Common myeloid progenitor, CD34-positive (primary cell): Measurements from ENCODE around the gene RBBP8NL.

ENCODE experiments used
- CTCF ChIA-PET: fragments of 350-600 bp; sonication (Branson Sonifier 250); formaldehyde crosslinking; loops from one replicate; lab custom pipeline; 2021; ENCODE audit warnings: antibody characterized with exemption; lab: Charles Lee
- POLR2A ChIA-PET: fragments of 350-600 bp; sonication (Branson Sonifier 250); formaldehyde crosslinking; loops from one replicate; lab custom pipeline; 2021; ENCODE audit warnings: antibody characterized with exemption; lab: Charles Lee
- DNase-seq, 3 donors: peaks; one replicate each; pipeline versions ENCODE4 v3.0.0 to v3.0.0-alpha.2; 2013
- H3K27ac ChIP-seq, 2 experiments: 1 replicate in 1 of 2; 2 replicates in 1 of 2; pipeline ENCODE4 v1.7.0; 2013; ENCODE audit warnings: inconsistent platforms in 2 of 2, low read length in 2 of 2, mild to moderate bottlenecking in 2 of 2, low read depth in 1 of 2, moderate library complexity in 1 of 2; ENCODE audit not compliant: severe bottlenecking in 2 of 2, insufficient read depth in 1 of 2, poor library complexity in 1 of 2
- H3K27me3 ChIP-seq, 5 experiments: replicated peaks in 2 of 5; 1 replicate in 3 of 5; 2 replicates in 2 of 5; pipeline versions ENCODE4 v1.6.1 to v1.7.0; 2013; ENCODE audit warnings: low read length in 4 of 5, mild to moderate bottlenecking in 2 of 5, moderate library complexity in 2 of 5, inconsistent platforms in 1 of 5; ENCODE audit not compliant: insufficient read depth in 5 of 5, control insufficient read depth in 4 of 5
- H3K36me3 ChIP-seq, 4 experiments: 1 replicate in 2 of 4; 2 replicates in 2 of 4; pipeline versions ENCODE4 v1.6.1 to v1.7.0; 2013; ENCODE audit warnings: low read length in 3 of 4, control low read depth in 1 of 4, mild to moderate bottlenecking in 1 of 4; ENCODE audit not compliant: control insufficient read depth in 4 of 4, insufficient read depth in 4 of 4
- H3K4me1 ChIP-seq, 4 experiments: 1 replicate in 3 of 4; 2 replicates in 1 of 4; pipeline versions ENCODE4 v1.6.1 to v1.7.1; 2013; ENCODE audit warnings: low read length in 3 of 4, mild to moderate bottlenecking in 3 of 4, control low read depth in 1 of 4, inconsistent platforms in 1 of 4, moderate library complexity in 1 of 4; ENCODE audit not compliant: control insufficient read depth in 4 of 4, insufficient read depth in 4 of 4; ENCODE audit errors: control extremely low read depth in 1 of 4
- H3K4me3 ChIP-seq, 7 experiments: 1 replicate in 4 of 7; 2 replicates in 3 of 7; pipeline versions ENCODE4 v1.5.1 to v1.7.0; 2013; ENCODE audit warnings: mild to moderate bottlenecking in 7 of 7, low read length in 6 of 7, moderate library complexity in 6 of 7, inconsistent platforms in 2 of 7, low read depth in 2 of 7, control low read depth in 1 of 7; ENCODE audit not compliant: insufficient read depth in 4 of 7, control insufficient read depth in 1 of 7; ENCODE audit errors: extremely low read depth in 1 of 7
- H3K9me3 ChIP-seq, 5 experiments: 1 replicate in 4 of 5; 2 replicates in 1 of 5; pipeline versions ENCODE4 v1.6.1 to v1.7.1; 2013; ENCODE audit warnings: low read length in 4 of 5, mild to moderate bottlenecking in 2 of 5, inconsistent platforms in 1 of 5, low read depth in 1 of 5, moderate library complexity in 1 of 5; ENCODE audit not compliant: control insufficient read depth in 4 of 5, insufficient read depth in 2 of 5; ENCODE audit errors: control extremely low read depth in 1 of 5
- WGBS: methylation state at CpG from one replicate; pipeline ENCODE4 v1.1.5; 2013; ENCODE audit not compliant: insufficient coverage; 5-methylcytosine and 5-hydroxymethylcytosine counted together

Gene RBBP8NL

GRCh38 chr20:62466806-62467537 lies 39.6 kb upstream of the RBBP8NL start:
- no peaks in the 10 kb centered on the region for H3K9me3 ChIP-seq
- ChIA-PET POLR2A (no interaction called here), CTCF (no interaction called here)
- 92% methylated on average over 15 of the region's 19 CpGs for whole genome bisulfite sequencing
- H3K27ac ChIP-seq = no peak overlapping the region
- H3K27me3 ChIP-seq = peaks cover 0 to 33% (median 14%) of the 10 kb centered on the region in 5 experiments
- H3K4me3 ChIP-seq = no peak overlapping the region
- DNase-seq = no peak
- H3K4me1 ChIP-seq = no peaks in the 10 kb centered on the region
- H3K36me3 ChIP-seq = no peaks in the 10 kb centered on the region

GRCh38 chr20:62466072-62466760 lies 38.9 kb upstream of the RBBP8NL start:
- H3K36me3 ChIP-seq = no peaks in the 10 kb centered on the region
- no peak overlapping the region for H3K4me3 ChIP-seq
- 91% methylated on average over 39 of the region's 48 CpGs for WGBS
- H3K9me3 ChIP-seq = no peaks in the 10 kb centered on the region
- no peaks in the 10 kb centered on the region for H3K4me1 ChIP-seq
- CTCF ChIA-PET = no interaction called here
- peaks cover 0 to 31% (median 17%) of the 10 kb centered on the region in 5 experiments for H3K27me3 ChIP-seq
- no peak overlapping the region for H3K27ac ChIP-seq
- POLR2A ChIA-PET = no interaction called here
- no peak for DNase-seq

- Histone ChIP-seq H3K9me3 (no peaks in the 10 kb centered on the region), H3K4me3 (no peak overlapping the region), H3K4me1 (no peaks in the 10 kb centered on the region), H3K27me3 (peaks cover 0 to 23% (median 11%) of the 10 kb centered on the region in 5 experiments), H3K36me3 (no peaks in the 10 kb centered on the region), H3K27ac (no peak overlapping the region)
- ChIA-PET CTCF (no interaction called here), POLR2A (no interaction called here)
- 92% methylated on average over 9 of the region's 10 CpGs for WGBS
- DNase-seq = no peak
These were observed 37.7 kb upstream of the RBBP8NL start for GRCh38 chr20:62464990-62465389.

GRCh38 chr20:62464425-62464770 lies 37.1 kb upstream of the RBBP8NL start:
- no peaks in the 10 kb centered on the region for H3K4me1 ChIP-seq
- no peaks in the 10 kb centered on the region for H3K9me3 ChIP-seq
- H3K36me3 ChIP-seq = no peaks in the 10 kb centered on the region
- 95% methylated on average over 9 of the region's 10 CpGs for WGBS
- H3K27me3 ChIP-seq = peaks cover 0 to 19% (median 11%) of the 10 kb centered on the region in 5 experiments
- no peak for DNase-seq
- no peak overlapping the region for H3K4me3 ChIP-seq
- ChIA-PET POLR2A (no interaction called here), CTCF (no interaction called here)
- H3K27ac ChIP-seq = no peak overlapping the region

- H3K9me3 ChIP-seq = no peaks in the 10 kb centered on the region
- H3K27me3 ChIP-seq = peaks cover 0 to 15% (median 8%) of the 10 kb centered on the region in 5 experiments
- no peak for DNase-seq
- no peaks in the 10 kb centered on the region for H3K36me3 ChIP-seq
- H3K4me1 ChIP-seq = no peaks in the 10 kb centered on the region
- 94% methylated on average over 24 of the region's 25 CpGs for WGBS
- POLR2A ChIA-PET = interaction anchor here (0.6 kb wide), 1 partner anchor 298 kb away, joined by 3 read pairs; no protein-coding TSS in a partner anchor
- no peak overlapping the region for H3K27ac ChIP-seq
- H3K4me3 ChIP-seq = no peak overlapping the region
- CTCF ChIA-PET = no interaction called here
These were observed 36.5 kb upstream of the RBBP8NL start for GRCh38 chr20:62463651-62464424.

- H3K27ac ChIP-seq = no peak overlapping the region
- no peak overlapping the region for H3K4me3 ChIP-seq
- no peaks in the 10 kb centered on the region for H3K9me3 ChIP-seq
- no peaks in the 10 kb centered on the region for H3K4me1 ChIP-seq
- 85% methylated on average over 13 of the region's 15 CpGs for WGBS
- DNase-seq = no peak
- H3K36me3 ChIP-seq = no peaks in the 10 kb centered on the region
- H3K27me3 ChIP-seq = peaks cover 0 to 14% (median 8%) of the 10 kb centered on the region in 5 experiments
- POLR2A ChIA-PET = interaction anchor here (0.6 kb wide), 1 partner anchor 297 kb away, joined by 3 read pairs; no protein-coding TSS in a partner anchor
- CTCF ChIA-PET = no interaction called here
These were observed 35.7 kb upstream of the RBBP8NL start for GRCh38 chr20:62462976-62463592.
